Airway epithelial cell (primary cell): Measurements from ENCODE around the gene CSAG3. TPM values are rescaled to one million over a fixed set of nuclear protein-coding genes. Genes with fewer than 3 reads are reported as not detected.

ENCODE experiments used
- total RNA-seq: library from RNA; depleted of rRNA; stranded (reverse); fragments of >200 nt; gene quantifications from 2 replicates; pipeline ENCODE4 v1.2.3, GENCODE V29; 2015

The CSAG3 gene
- total RNA-seq: not detected in 2 replicates

GRCh38 chrX:152758918-152759317, at the start of gene CSAG3:
TSS of gene CSAG3 (plus strand) at chrX:152759218.

GRCh38 chrX:152713815-152714787, 44.9 kb upstream of the CSAG3 start, which contains the start of gene MAGEA2B:
TSS of gene MAGEA2B (plus strand) at chrX:152714628. CDS start at chrX:152717107, 2,479 bp downstream.

DNA sequence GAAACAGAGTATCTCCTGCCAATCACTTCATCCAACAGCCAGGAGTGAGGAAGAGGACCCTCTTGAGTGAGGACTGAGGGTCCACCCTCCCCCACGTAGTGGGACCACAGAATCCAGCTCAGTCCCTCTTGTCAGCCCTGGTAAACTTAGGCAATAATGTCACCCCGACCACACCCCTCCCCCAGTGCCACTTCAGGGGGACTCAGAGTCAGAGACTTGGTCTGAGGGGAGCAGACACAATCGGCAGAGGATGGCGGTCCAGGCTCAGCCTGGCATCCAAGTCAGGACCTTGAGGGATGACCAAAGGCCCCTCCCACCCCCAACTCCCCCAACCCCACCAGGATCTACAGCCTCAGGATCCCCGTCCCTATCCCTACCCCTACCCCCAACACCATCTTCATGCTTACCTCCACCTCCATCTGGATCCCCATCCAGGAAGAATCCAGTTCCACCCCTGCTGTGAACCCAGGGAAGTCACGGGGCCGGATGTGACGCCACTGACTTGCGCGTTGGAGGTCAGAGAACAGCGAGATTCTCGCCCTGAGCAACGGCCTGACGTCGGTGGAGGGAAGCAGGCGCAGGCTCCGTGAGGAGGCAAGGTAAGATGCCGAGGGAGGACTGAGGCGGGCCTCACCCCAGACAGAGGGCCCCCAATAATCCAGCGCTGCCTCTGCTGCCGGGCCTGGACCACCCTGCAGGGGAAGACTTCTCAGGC, 25.6 kb upstream of the CSAG3 start, which contains the start of the genes CSAG1 and MAGEA12:
Gene CSAG1 (minus strand): TSS at position 461 of the 715 bp plus-strand sequence. CDS start 1,261 bp downstream, outside the sequence.
Gene MAGEA12 (plus strand): TSS at position 497 of the 715 bp plus-strand sequence. CDS start 2,405 bp downstream, outside the sequence.

DNA sequence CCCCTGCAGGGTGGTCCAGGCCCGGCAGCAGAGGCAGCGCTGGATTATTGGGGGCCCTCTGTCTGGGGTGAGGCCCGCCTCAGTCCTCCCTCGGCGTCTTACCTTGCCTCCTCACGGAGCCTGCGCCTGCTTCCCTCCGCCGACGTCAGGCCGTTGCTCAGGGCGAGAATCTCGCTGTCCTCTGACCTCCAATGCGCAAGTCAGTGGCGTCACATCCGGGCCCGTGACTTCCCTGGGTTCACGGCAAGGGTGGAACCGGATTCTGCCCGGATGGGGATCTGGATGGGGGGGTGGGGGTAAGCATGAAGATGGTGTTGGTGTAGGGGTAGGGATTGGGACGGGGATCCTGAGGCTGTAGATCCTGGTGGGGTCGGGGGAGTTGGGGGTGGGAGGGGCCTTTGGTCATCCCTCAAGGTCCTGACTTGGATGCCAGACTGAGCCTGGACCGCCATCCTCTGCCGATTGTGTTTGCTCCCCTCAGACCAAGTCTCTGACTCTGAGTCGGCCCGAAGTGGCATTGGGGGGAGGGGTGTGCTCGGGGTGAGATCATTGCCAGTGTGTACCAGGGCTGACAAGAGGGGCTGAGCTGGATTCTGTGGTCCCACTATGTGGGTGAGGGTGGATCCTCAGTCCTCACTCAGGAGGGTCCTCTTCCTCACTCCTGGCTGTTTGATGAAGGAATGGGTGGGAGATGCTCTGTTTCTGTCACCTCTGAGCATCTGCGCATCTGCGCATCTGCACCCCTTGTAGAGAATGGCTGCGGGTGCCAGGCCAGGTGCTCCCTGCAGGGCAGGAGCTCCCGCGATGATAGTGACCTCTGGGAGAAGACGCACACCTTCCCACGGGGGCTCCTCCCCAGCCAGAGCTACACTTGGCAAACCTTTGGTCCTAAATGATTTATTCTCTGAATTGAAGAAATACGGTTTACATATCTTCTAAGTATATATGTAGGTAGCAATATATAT, 5.0 kb upstream of the CSAG3 start, which contains the start of gene MAGEA2:
Gene MAGEA2 (minus strand): TSS at position 157 of the 965 bp plus-strand sequence. CDS start 2,479 bp downstream, outside the sequence.

GRCh38 chrX:152769549-152770289, 10.7 kb downstream of the CSAG3 start, which contains the start of gene MAGEA6:
TSS of gene MAGEA6 (minus strand) at chrX:152769689. CDS start at chrX:152767650, 2,039 bp downstream.

Other genes with a start within 250 kb of the CSAG3 start
- gene GABRQ, start 121.3 kb upstream of the CSAG3 start, total RNA-seq: under 0.01 TPM in 2 replicates
- not detected in 2 replicates for gene MAGEA3, start 60.4 kb upstream of the CSAG3 start, total RNA-seq
- gene CSAG2, start 49.9 kb upstream of the CSAG3 start, total RNA-seq: not detected in 2 replicates
- not detected in 2 replicates for gene MAGEA2B, start 44.6 kb upstream of the CSAG3 start, total RNA-seq
- gene CSAG1, start 25.5 kb upstream of the CSAG3 start, total RNA-seq: not detected in 2 replicates
- not detected in 2 replicates for gene MAGEA12, start 25.5 kb upstream of the CSAG3 start, total RNA-seq
- not detected in 2 replicates for gene MAGEA2, start 5.4 kb upstream of the CSAG3 start, total RNA-seq
- not detected in 2 replicates for gene MAGEA6, start 10.5 kb downstream of the CSAG3 start, total RNA-seq
- 40.4 and 55.6 TPM in 2 replicates for gene CETN2, start 71.5 kb downstream of the CSAG3 start, total RNA-seq
- 45.0 and 52.3 TPM in 2 replicates for gene NSDHL, start 71.8 kb downstream of the CSAG3 start, total RNA-seq
- 121 and 163 TPM in 2 replicates for gene ZNF185, start 138.8 kb downstream of the CSAG3 start, total RNA-seq
- not detected in 2 replicates for gene PNMA5, start 234.9 kb downstream of the CSAG3 start, total RNA-seq